Adrenal gland (tissue), 5 donors: ENCODE data around the gene AGK.

Source experiments
- CTCF ChIP-seq, 6 experiments: fragments of 450-650 bp in 4 of 6; fragments of 200-600 bp in 2 of 6; sonication (generic) in 1 of 6; IDR thresholded peaks; 1 replicate in 5 of 6; 2 replicates in 1 of 6; pipeline versions ENCODE4 v1.5.1 to v1.8.0; 2016 to 2021; ENCODE audit warnings: antibody characterized with exemption in 6 of 6, mild to moderate bottlenecking in 2 of 6, moderate library complexity in 1 of 6
- POLR2A ChIP-seq, 2 donors: fragments of 450-650 bp; IDR thresholded peaks; one replicate each; pipeline ENCODE4 v1.6.1; 2017; ENCODE audit warnings: antibody characterized with exemption in 2 of 2, mild to moderate bottlenecking in 2 of 2, moderate library complexity in 1 of 2
- donor health status: DM: no; HTN: no; CAD: no.

GRCh38 chr7:141600168-141601006, 49.2 kb downstream of the AGK start:
- TF ChIP-seq CTCF (IDR thresholded peaks at IDR 0.05) (no peak), POLR2A (IDR thresholded peaks at IDR 0.05) (no peak)
